HUES48 (cell line): ENCODE data around the gene WSCD2.

Source experiments
- H3K27ac ChIP-seq: one replicate; pipeline ENCODE4 v1.7.0; 2013; ENCODE audit warnings: low read depth, low read length, inconsistent platforms
- H3K27me3 ChIP-seq: 2 replicates; pipeline ENCODE4 v1.6.1; 2013; ENCODE audit warnings: mild to moderate bottlenecking, low read length; ENCODE audit not compliant: control insufficient read depth, insufficient read depth
- H3K36me3 ChIP-seq: 2 replicates; pipeline ENCODE4 v1.6.1; 2013; ENCODE audit warnings: low read length; ENCODE audit not compliant: control insufficient read depth, insufficient read depth
- H3K4me1 ChIP-seq: 2 replicates; pipeline ENCODE4 v1.6.1; 2013; ENCODE audit warnings: mild to moderate bottlenecking, low read length; ENCODE audit not compliant: control insufficient read depth, insufficient read depth
- H3K4me3 ChIP-seq: 2 replicates; pipeline ENCODE4 v1.5.1; 2013; ENCODE audit warnings: mild to moderate bottlenecking, low read depth, low read length
- H3K9ac ChIP-seq: 2 replicates; pipeline ENCODE4 v1.6.1; 2013; ENCODE audit warnings: mild to moderate bottlenecking, low read depth, low read length, moderate library complexity
- H3K9me3 ChIP-seq: 2 replicates; pipeline ENCODE4 v1.6.1; 2013; ENCODE audit warnings: low read length; ENCODE audit not compliant: control insufficient read depth, insufficient read depth

Gene WSCD2

DNA sequence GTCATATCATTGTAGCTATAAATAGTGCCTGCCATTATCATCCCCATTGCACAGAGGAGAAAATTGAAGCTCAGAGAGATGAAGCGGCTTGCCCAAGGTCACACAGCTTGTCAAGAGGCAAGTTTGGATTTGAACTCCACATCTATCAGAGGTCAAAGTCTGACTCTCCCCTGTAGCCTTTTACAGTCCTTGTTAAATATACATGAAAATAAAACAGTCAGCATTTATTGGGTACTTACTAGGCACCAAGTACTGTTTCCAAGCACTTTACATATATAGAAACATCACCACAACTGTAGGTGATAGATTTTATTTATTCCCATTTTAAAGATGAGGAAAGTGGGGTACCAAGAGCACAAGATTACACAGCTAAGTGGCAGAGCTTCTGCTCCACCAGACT is 67.2 kb downstream of the WSCD2 start:
- H3K27me3 ChIP-seq, result no peaks in the 10 kb centered on the region
- no peak overlapping the region for H3K4me3 ChIP-seq
- H3K9ac ChIP-seq, result no peak overlapping the region
- H3K36me3 ChIP-seq, result no peaks in the 10 kb centered on the region
- no peak overlapping the region for H3K27ac ChIP-seq
- H3K4me1 ChIP-seq, result no peaks in the 10 kb centered on the region
- H3K9me3 ChIP-seq, result no peaks in the 10 kb centered on the region

DNA sequence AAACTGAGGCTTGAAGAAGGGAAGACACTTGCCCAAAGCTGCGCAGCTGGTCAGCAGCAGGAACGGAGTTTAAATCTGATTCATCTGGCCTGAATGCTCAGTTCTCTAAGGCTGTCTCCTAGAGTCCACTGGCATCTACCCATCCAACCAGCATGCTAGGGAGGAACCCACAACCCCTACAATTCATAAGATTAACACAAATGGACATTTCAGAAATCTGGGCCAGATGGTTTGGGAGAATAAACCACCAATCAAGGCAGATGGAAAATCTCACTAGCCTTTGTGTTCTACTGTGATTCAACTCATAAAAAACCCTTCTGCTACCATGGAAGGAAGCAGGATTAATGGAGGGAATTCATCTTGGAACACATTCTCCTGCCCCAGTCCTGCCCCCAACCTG is 67.8 kb downstream of the WSCD2 start:
- H3K9ac ChIP-seq, result no peak overlapping the region
- no peaks in the 10 kb centered on the region for H3K27me3 ChIP-seq
- H3K4me1 ChIP-seq, result peaks cover 3% of the 10 kb centered on the region; the same call in 1 of the 2 replicates
- H3K27ac ChIP-seq, result no peak overlapping the region
- H3K4me3 ChIP-seq, result no peak overlapping the region
- no peaks in the 10 kb centered on the region for H3K9me3 ChIP-seq
- H3K36me3 ChIP-seq, result no peaks in the 10 kb centered on the region

DNA sequence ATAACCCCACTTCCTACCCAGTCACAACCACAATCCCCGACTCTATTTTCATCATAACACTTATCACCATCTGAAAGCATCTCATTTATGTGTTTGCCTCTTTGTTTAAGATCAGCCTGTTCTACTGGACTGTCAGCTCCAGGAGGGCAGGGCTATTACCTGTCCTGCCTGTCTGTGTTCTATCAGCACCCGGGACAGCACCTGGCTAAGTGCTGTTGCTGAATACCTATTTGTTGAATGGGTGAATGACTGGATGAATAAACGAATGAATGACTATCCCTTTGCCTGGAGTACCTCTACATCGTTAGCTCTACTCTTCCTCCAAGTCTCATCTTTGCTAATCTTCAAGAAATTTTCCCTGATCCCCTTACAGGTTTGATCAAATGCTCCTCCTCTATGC is 69.0 kb downstream of the WSCD2 start:
- no peaks in the 10 kb centered on the region for H3K9me3 ChIP-seq
- no peak overlapping the region for H3K4me3 ChIP-seq
- no peak overlapping the region for H3K27ac ChIP-seq
- no peaks in the 10 kb centered on the region for H3K27me3 ChIP-seq
- no peak overlapping the region for H3K9ac ChIP-seq
- peaks cover 5% of the 10 kb centered on the region; the same call in 1 of the 2 replicates for H3K4me1 ChIP-seq
- H3K36me3 ChIP-seq, result no peaks in the 10 kb centered on the region

DNA sequence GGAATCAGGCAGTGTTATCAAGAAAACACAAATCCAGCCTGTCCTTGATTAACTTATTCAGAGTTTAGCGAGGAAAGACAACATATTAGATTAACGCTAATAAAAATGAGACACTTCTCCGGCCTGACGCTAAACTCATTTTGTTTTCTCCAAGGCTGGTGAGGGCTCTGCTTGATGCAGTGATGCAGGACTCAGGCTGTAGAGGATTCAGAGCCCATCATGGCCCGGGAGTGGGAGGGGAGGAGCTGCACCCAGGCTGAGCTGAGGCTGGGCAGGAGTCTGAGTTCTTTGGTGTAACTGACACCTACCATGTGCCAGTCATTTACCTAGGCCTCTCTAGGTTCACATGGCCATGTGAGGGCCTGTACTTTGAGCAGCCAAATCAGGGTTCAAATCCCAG is 70.0 kb downstream of the WSCD2 start:
- H3K4me3 ChIP-seq, result no peak overlapping the region
- H3K27me3 ChIP-seq, result no peaks in the 10 kb centered on the region
- no peak overlapping the region for H3K9ac ChIP-seq
- no peaks in the 10 kb centered on the region for H3K36me3 ChIP-seq
- H3K4me1 ChIP-seq, result peaks cover 5% of the 10 kb centered on the region; the same call in 1 of the 2 replicates
- H3K9me3 ChIP-seq, result no peaks in the 10 kb centered on the region
- no peak overlapping the region for H3K27ac ChIP-seq

DNA sequence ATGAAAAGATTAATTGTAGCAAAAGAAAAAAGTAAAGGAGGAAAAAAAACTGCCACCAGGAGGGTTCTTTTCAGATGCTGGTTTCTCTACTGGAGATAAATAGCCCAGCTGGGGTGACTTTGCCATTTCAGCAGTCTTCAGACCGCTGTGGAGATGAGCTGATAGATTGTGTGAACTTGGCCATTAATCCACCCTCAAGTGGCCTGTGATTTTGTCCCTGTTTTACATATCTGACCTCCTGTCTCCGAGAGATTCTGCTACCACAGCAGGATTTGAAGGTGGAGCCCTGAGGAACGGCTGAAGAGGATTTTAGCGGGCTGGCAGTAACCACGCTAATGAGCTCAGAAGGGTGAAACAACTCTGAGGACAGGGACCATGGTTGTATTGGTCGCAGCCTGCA is 72.7 kb downstream of the WSCD2 start:
- H3K27ac ChIP-seq, result no peak overlapping the region
- no peaks in the 10 kb centered on the region for H3K36me3 ChIP-seq
- no peaks in the 10 kb centered on the region for H3K9me3 ChIP-seq
- H3K4me1 ChIP-seq, result peaks cover 5% of the 10 kb centered on the region; the same call in 1 of the 2 replicates
- H3K4me3 ChIP-seq, result no peak overlapping the region
- H3K27me3 ChIP-seq, result no peaks in the 10 kb centered on the region
- no peak overlapping the region for H3K9ac ChIP-seq

DNA sequence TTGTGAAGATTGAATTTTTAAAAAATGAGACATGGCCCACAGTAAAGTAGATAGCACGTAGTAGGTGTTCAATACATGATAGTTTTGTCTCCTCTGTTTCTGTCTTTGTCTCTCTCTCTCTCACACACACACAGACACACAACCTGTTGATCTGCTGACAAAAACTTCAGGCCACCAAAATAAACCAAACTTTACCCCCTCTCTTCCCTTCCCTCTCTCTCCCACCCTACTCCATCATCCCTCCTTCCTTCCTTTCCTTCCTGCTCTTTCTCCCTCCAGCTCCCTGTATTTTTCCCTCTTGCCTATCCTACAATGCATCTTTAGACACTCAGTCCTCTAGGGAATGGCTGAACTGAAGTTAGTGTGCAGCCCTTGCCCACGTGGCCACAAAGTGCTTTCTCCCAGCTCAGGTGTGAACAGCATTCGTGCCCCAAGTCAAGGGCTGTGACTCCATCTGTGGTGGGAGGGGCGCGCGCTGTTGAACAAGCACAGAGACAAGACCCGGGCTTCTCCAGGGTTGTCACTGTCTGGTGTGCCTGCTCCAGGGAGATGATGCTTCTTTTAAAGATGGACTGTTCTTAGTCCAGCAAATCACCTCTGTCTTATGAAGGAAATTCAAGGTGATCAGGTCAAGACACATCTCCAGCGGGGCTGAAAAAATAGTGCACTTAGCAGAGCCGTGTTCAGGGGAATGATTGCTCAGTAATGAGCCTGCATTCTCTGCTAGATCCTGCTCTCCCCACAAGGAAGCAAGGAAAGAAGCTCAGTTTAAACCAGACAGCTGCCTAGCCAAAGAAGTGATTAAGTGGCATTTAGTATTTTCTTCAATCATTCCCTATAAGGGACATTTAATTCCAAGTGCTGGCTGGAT is 75.3 kb downstream of the WSCD2 start:
- Histone ChIP-seq H3K9me3 (no peaks in the 10 kb centered on the region), H3K4me1 (peaks cover 12% of the 10 kb centered on the region; the same call in 1 of the 2 replicates), H3K27me3 (no peaks in the 10 kb centered on the region), H3K4me3 (no peak overlapping the region), H3K9ac (no peak overlapping the region), H3K36me3 (no peaks in the 10 kb centered on the region), H3K27ac (no peak overlapping the region)

DNA sequence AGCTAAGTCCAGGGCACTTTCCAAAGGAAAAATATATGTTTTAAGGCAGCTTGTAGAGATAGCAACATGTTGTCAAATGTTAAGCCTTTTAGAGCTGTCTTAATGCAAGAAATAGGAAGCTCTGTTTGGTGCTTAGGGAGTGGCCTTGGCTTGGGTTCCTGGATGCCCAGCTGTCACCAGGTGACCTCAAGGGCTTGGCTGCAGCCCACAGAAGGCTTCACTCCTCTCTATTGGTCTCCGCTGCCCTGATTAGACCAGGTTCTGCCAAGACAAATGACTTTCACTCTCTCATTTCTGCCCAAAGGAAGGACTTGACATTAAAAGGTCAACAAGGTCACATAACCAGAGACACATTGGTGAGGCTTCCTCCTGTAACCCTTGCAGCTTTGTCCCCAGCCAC is 76.8 kb downstream of the WSCD2 start:
- Histone ChIP-seq H3K27ac (no peak overlapping the region), H3K4me1 (peaks cover 18% of the 10 kb centered on the region), H3K27me3 (no peaks in the 10 kb centered on the region), H3K9ac (no peak overlapping the region), H3K36me3 (no peaks in the 10 kb centered on the region), H3K4me3 (no peak overlapping the region), H3K9me3 (no peaks in the 10 kb centered on the region)

DNA sequence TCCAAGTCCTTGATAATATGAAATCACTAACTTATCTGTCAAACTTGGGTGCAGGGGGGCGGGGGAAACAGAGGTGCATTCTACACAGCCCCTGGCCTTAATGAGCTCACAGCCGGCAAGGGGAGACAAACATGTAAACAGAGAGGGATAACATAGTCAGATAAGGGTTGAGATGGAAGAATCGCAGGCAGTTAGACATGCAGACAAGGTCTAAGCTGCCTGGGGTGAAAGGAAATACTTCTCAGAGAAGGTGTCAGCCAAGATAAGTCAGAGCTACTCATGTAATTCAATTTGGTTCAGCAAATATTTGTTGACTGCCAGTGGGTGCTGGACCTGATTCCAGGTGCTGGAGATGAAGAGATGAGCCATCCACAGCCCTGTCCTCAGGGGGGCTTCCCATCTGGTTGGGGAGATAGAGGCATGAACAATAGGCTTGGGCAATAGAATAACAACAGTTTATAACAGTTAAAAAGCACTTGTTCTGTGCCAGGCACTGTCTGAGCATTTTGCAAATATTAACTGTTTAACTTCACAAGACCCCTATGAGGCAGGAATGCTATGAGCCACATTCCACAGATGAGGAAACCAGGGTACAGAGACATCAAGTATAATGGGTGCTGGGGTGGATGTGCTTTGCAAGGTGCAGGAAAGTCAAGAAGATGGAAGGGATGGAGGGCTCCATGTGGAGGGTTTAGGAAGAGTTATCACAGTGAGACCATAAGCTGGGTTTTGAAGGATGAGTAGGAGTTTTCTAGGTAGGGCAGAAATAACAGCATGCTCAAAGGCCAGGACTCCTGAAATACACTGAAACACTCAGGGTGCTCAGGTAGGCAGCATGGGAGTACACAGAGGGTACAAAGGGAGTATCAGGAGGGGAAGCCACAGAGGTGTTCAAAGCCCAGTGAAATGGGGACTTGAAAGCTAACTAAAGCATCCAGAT is 79.0 kb downstream of the WSCD2 start:
- Histone ChIP-seq H3K4me3 (no peak overlapping the region), H3K27me3 (no peaks in the 10 kb centered on the region), H3K9ac (no peak overlapping the region), H3K27ac (no peak overlapping the region), H3K4me1 (peaks cover 18% of the 10 kb centered on the region), H3K36me3 (no peaks in the 10 kb centered on the region), H3K9me3 (no peaks in the 10 kb centered on the region)

DNA sequence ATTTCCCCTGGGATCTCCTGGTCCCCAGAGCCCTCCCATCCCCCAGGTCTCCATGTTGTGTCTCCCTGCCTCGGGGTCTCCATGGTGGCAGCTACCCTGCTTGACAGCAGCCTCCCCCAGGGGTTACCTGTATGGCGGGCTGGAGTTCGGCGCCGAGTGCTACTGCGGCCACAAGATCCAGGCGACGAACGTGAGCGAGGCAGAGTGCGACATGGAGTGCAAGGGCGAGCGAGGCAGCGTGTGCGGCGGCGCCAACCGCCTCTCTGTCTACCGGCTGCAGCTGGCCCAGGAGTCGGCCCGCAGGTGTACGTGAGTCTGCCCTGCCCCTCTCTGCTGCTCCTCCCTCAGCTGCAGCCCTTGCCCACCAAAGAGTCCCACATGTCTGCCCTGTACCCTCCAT is 80.9 kb downstream of the WSCD2 start:
- Histone ChIP-seq H3K27me3 (no peaks in the 10 kb centered on the region), H3K9me3 (no peaks in the 10 kb centered on the region), H3K4me1 (peaks cover 21% of the 10 kb centered on the region), H3K27ac (no peak overlapping the region), H3K9ac (no peak overlapping the region), H3K36me3 (no peaks in the 10 kb centered on the region), H3K4me3 (no peak overlapping the region)

DNA sequence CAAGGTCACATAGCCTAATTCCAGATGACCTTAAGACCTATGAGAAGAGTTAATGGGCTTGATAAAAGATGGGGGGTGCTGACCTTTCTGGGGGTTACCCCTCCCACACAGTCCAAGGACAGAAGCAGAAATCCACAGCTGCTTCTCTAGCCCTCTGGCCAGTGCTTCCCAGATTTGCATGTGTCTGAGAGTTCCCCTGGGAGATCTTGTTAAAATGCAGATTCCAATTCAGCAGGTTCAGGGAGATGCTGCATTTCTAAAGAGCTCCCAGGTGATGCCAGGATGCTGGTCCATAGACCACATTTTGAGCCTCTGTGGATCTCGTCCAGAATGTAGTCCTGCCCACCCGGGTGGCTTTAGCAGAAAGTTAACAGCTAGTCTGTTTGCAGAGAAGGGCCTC is 82.1 kb downstream of the WSCD2 start:
- peaks cover 21% of the 10 kb centered on the region for H3K4me1 ChIP-seq
- H3K9me3 ChIP-seq, result no peaks in the 10 kb centered on the region
- H3K9ac ChIP-seq, result no peak overlapping the region
- H3K4me3 ChIP-seq, result no peak overlapping the region
- H3K27me3 ChIP-seq, result no peaks in the 10 kb centered on the region
- no peaks in the 10 kb centered on the region for H3K36me3 ChIP-seq
- H3K27ac ChIP-seq, result no peak overlapping the region
